WTC11 (cell line): ENCODE measurements around the gene KIAA1671. TPM values are rescaled to one million over a fixed set of nuclear protein-coding genes. Genes with fewer than 3 reads are reported as not detected.

Experiments used
- ATAC-seq: fragments of 200-7000 bp; cut with Tn5 transposase; 2 replicates; pipeline ENCODE4 v1.10.0; 2021; ENCODE audit warnings: mild to moderate bottlenecking, moderate library complexity
- CTCF ChIA-PET: fragments of 300-600 bp; sonication (Branson Sonifier 250); formaldehyde crosslinking; loops from one replicate; lab custom pipeline; 2021; ENCODE audit warnings: antibody characterized with exemption; lab: Charles Lee
- POLR2A ChIA-PET: fragments of 350-600 bp; sonication (Branson Sonifier 250); formaldehyde crosslinking; loops from one replicate; lab custom pipeline; 2021; ENCODE audit warnings: antibody characterized with exemption; lab: Charles Lee
- DNase-seq: peaks from one replicate; pipeline ENCODE4 v3.0.0; 2021; ENCODE audit warnings: low spot score
- H3K27ac Mint-ChIP-seq: 2 replicates; pipeline ENCODE4 v1.8.0; 2021; ENCODE audit warnings: mixed read lengths
- H3K27me3 Mint-ChIP-seq: 2 replicates; pipeline ENCODE4 v1.8.0; 2021; ENCODE audit warnings: low read depth, mild to moderate bottlenecking, moderate library complexity, mixed read lengths
- H3K36me3 Mint-ChIP-seq: 2 replicates; pipeline ENCODE4 v1.8.0; 2021; ENCODE audit warnings: mixed read lengths
- H3K4me1 Mint-ChIP-seq: 2 replicates; pipeline ENCODE4 v1.8.0; 2022; ENCODE audit warnings: mixed read lengths
- H3K4me3 Mint-ChIP-seq: 2 replicates; pipeline ENCODE4 v1.8.0; 2021; ENCODE audit warnings: mild to moderate bottlenecking, moderate library complexity, mixed read lengths
- H3K9me3 Mint-ChIP-seq: 2 replicates; pipeline ENCODE4 v1.8.0; 2021; ENCODE audit warnings: mixed read lengths
- AR ChIP-seq: fragments of 250-450 bp; sonication (Bioruptor Pico); IDR thresholded peaks from 2 replicates; pipeline ENCODE4 v1.9.0; 2021; ENCODE audit warnings: mild to moderate bottlenecking
- E2F5 ChIP-seq: sonication (generic); formaldehyde crosslinking; IDR thresholded peaks from 2 replicates; pipeline ENCODE4 v1.8.1; 2022; ENCODE audit warnings: mild to moderate bottlenecking, moderate library complexity, missing genetic modification reagents
- EMX1 ChIP-seq: fragments of 250-450 bp; sonication (Bioruptor Pico); IDR thresholded peaks from 2 replicates; pipeline ENCODE4 v1.8.0; 2021; ENCODE audit warnings: mild to moderate bottlenecking
- ETV6 ChIP-seq: sonication (generic); formaldehyde crosslinking; IDR thresholded peaks from 2 replicates; pipeline ENCODE4 v1.8.1; 2022; ENCODE audit warnings: mild to moderate bottlenecking, missing genetic modification reagents
- FOXJ3 ChIP-seq: sonication (generic); formaldehyde crosslinking; IDR thresholded peaks from 2 replicates; pipeline ENCODE4 v1.9.0; 2021; ENCODE audit warnings: missing genetic modification reagents, mild to moderate bottlenecking, borderline replicate concordance
- RELA ChIP-seq: sonication (generic); formaldehyde crosslinking; IDR thresholded peaks from 2 replicates; pipeline ENCODE4 v1.8.1; 2022; ENCODE audit warnings: missing genetic modification reagents, mild to moderate bottlenecking, borderline replicate concordance
- TP53 ChIP-seq: sonication (generic); formaldehyde crosslinking; IDR thresholded peaks from 2 replicates; pipeline ENCODE4 v1.8.1; 2023; ENCODE audit warnings: mild to moderate bottlenecking, missing genetic modification reagents
- USF2 ChIP-seq: sonication (generic); formaldehyde crosslinking; IDR thresholded peaks from 2 replicates; pipeline ENCODE4 v1.8.1; 2023; ENCODE audit warnings: mild to moderate bottlenecking, missing genetic modification reagents, moderate library complexity
- ZMAT4 ChIP-seq: fragments of 250-450 bp; sonication (Bioruptor Pico); IDR thresholded peaks from 2 replicates; pipeline ENCODE4 v1.9.0; 2021; ENCODE audit warnings: mild to moderate bottlenecking
- ZNF138 ChIP-seq: sonication (generic); formaldehyde crosslinking; conservative IDR thresholded peaks from 2 replicates; pipeline ENCODE4 v1.8.1; 2022; ENCODE audit warnings: mild to moderate bottlenecking, moderate library complexity, missing genetic modification reagents
- ZNF512 ChIP-seq: sonication (generic); formaldehyde crosslinking; IDR thresholded peaks from 2 replicates; pipeline ENCODE4 v1.8.1; 2022; ENCODE audit warnings: missing genetic modification reagents, borderline replicate concordance
- ZSCAN18 ChIP-seq: fragments of 250-450 bp; sonication (Bioruptor Pico); IDR thresholded peaks from 2 replicates; pipeline ENCODE4 v2.1.2; 2022; ENCODE audit warnings: mild to moderate bottlenecking, moderate library complexity
- total RNA-seq: library from RNA; stranded (reverse); gene quantifications from 3 replicates; pipeline ENCODE4 v1.2.3, GENCODE V29; 2021

The KIAA1671 gene
- total RNA-seq, 1 experiment from 2014 or later, result 26.0 TPM

- H3K36me3 Mint-ChIP-seq, result peaks cover 10% of the 10 kb centered on the region
- no peak overlapping the region for H3K4me3 Mint-ChIP-seq
- ChIA-PET POLR2A (no interaction called here), CTCF (interaction anchor here (4.5 kb wide), 1 partner anchor 26 kb away, joined by 20 read pairs; no protein-coding TSS in a partner anchor)
- peak; percentile 77 for TF ChIP-seq USF2 (CRISPR knock-in tag)
- no peak for TF ChIP-seq AR (CRISPR knock-in tag)
- TF ChIP-seq FOXJ3, result no peak
- H3K9me3 Mint-ChIP-seq, result peaks cover 12% of the 10 kb centered on the region
- H3K4me1 Mint-ChIP-seq, result peaks cover 16% of the 10 kb centered on the region
- ATAC-seq (no peak), DNase-seq (no peak)
- no peak overlapping the region; the same call in 1 of the 2 replicates for H3K27ac Mint-ChIP-seq
- no peaks in the 10 kb centered on the region for H3K27me3 Mint-ChIP-seq
These were observed 185.3 kb downstream of the KIAA1671 start for GRCh38 chr22:25137577-25138525.

GRCh38 chr22:25139062-25139461, 186.5 kb downstream of the KIAA1671 start:
- H3K9me3 Mint-ChIP-seq, result peaks cover 12% of the 10 kb centered on the region
- POLR2A ChIA-PET, result no interaction called here
- ATAC-seq, result no peak
- CTCF ChIA-PET, result no interaction called here
- no peak overlapping the region for H3K27ac Mint-ChIP-seq
- peaks cover 13% of the 10 kb centered on the region for H3K4me1 Mint-ChIP-seq
- H3K4me3 Mint-ChIP-seq, result no peak overlapping the region
- H3K36me3 Mint-ChIP-seq, result peaks cover 10% of the 10 kb centered on the region
- no peak for DNase-seq
- H3K27me3 Mint-ChIP-seq, result no peaks in the 10 kb centered on the region
- TF ChIP-seq ETV6, result no peak
- TF ChIP-seq E2F5 (CRISPR knock-in tag), result no peak
- TF ChIP-seq ZSCAN18 (CRISPR knock-in tag), result no peak
- no peak for TF ChIP-seq ZNF512 (CRISPR knock-in tag)
- TF ChIP-seq EMX1 (CRISPR knock-in tag), result no peak
- TF ChIP-seq ZNF138, result no peak
- no peak for TF ChIP-seq TP53 (CRISPR knock-in tag)
- no peak for TF ChIP-seq ZMAT4 (CRISPR knock-in tag)
- TF ChIP-seq RELA (CRISPR knock-in tag), result no peak
